ENCODE data around the gene ATP6V0D1.
A peak's percentile ranks its signal among the peaks of the same experiment; 100 is the strongest.

ATP6V0D1 gene

GRCh38 chr16:67480833-67481560, at the start of gene ATP6V0D1:
Gene ATP6V0D1, minus strand, starts transcription at chr16:67481157. Its CDS starts 71 bp downstream, at chr16:67481086.
- peaks cover 8% of the 10 kb centered on the region; the same call in 1 of the 2 replicates for H3K4me1 ChIP-seq (ENCODE audit: insufficient read depth, low read length)
- no peaks in the 10 kb centered on the region for H3K9me3 ChIP-seq (ENCODE audit: insufficient read depth, low read depth, low read length)
- H3K4me3 ChIP-seq (ENCODE audit: low read length): peak within 1 kb of the TSS; percentile 97
- peak within 1 kb of the TSS; percentile 13 for H3K27ac ChIP-seq (ENCODE audit: low read length)
- peaks cover 4% of the 10 kb centered on the region; the same call in 1 of the 2 replicates for H3K27me3 ChIP-seq (ENCODE audit: insufficient read depth, low read length)
- peak within 1 kb of the TSS; percentile 87 for H3K9ac ChIP-seq (ENCODE audit: low read depth, low read length)
- no peaks in the 10 kb centered on the region for H3K36me3 ChIP-seq (ENCODE audit: insufficient read depth, low read depth, low read length)

DNA sequence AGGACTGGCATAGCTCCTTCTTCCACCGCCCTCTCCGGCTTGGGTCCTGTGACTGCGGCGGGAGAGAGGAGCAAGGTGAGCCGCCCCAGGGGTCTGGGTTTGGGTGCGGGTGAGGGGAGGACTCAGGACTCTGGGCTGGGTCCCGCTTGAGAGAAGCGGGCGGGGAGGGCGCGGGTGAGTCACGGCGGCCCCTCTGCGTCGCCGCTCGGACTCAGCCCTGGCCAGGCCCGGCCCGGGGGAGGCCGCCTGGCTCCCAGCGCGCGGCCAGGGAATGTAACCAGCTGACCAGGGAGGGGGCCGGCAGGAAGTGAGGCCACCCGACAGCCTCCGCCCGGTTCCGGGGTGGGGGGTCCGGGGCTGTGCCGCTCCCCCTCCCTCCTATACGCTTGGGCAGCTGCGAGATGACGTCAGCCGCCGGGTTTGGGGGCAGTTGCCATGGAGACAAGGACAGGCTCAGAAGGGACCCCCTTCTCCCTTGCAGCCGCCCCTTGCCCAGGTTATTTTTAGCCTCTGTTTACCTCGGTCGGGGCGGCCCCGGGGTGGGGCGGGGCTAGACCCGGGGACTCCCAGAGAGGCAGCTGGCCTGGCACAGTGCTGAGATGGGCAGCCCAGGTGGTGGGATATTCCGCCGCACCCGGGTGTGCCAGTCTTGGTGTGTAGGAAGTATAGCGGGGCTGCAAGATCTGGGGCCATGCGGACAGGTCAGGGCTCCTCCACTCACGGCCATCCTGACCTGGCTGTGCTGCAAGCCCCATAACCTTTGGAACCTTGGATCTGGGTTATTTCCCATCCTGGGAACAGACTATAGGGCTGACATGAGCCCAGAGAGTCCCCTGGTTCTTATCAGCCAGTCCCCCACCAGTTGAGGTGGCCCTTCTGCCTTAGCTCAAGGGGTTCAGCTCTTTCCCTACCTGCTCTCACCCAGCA, 49.3 kb upstream of the ATP6V0D1 start:
- Histone ChIP-seq H3K9ac (ENCODE audit: low read depth, low read length) (no peak overlapping the region), H3K27me3 (ENCODE audit: insufficient read depth, low read length) (peaks cover 99% of the 10 kb centered on the region), H3K4me1 (ENCODE audit: insufficient read depth, low read length) (no peaks in the 10 kb centered on the region; the same call in none of the 2 replicates), H3K4me3 (ENCODE audit: low read length) (peak overlapping the region; percentile 66), H3K27ac (ENCODE audit: low read length) (no peak overlapping the region), H3K36me3 (ENCODE audit: insufficient read depth, low read depth, low read length) (no peaks in the 10 kb centered on the region), H3K9me3 (ENCODE audit: insufficient read depth, low read depth, low read length) (no peaks in the 10 kb centered on the region)

- H3K27me3 ChIP-seq (ENCODE audit: insufficient read depth, low read length): peaks cover 99% of the 10 kb centered on the region
- H3K9ac ChIP-seq (ENCODE audit: low read depth, low read length): peak overlapping the region; percentile 37; the same call in 1 of the 2 replicates
- peak overlapping the region; percentile 66 for H3K4me3 ChIP-seq (ENCODE audit: low read length)
- H3K4me1 ChIP-seq (ENCODE audit: insufficient read depth, low read length): no peaks in the 10 kb centered on the region; the same call in none of the 2 replicates
- no peaks in the 10 kb centered on the region for H3K9me3 ChIP-seq (ENCODE audit: insufficient read depth, low read depth, low read length)
- no peaks in the 10 kb centered on the region for H3K36me3 ChIP-seq (ENCODE audit: insufficient read depth, low read depth, low read length)
- H3K27ac ChIP-seq (ENCODE audit: low read length): no peak overlapping the region
Observed at GRCh38 chr16:67529582-67530012, 48.6 kb upstream of the ATP6V0D1 start.

DNA sequence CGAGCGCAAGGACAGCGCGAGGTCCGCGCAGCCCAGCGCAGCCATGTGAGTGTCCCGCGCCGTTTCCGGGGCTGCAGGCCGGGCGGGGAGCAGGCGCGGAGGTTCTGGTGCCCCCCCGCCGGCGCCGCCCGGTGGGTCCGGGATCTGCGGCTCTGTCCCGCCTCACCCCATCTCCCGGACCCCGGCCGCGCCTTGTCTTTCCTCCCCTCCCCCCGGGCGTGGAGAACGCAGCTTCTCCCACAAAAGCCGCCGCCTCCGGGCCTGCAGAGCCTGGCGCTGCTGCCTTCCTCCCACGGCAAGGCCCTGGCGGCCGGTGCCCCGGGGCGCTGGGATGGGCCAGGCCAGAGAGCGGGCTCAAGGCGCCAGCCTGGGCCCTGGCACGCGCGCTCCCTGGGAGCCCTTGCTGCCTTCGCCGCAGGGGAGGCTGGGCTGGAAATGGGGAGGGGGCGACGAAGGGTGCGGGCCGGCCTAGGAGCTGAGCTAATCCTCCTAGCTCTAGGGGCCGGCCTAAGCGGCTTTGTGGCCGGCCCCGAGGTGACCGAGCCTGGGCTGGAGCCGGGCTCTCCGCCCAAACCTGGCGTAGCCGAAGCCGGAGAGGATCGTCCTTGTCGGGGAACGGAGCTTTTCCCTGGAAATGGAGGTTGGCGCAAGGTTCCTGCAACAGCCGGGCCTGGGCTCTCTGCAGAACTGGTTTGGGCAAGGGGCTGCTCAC, 48.1 kb upstream of the ATP6V0D1 start:
- peaks cover 99% of the 10 kb centered on the region for H3K27me3 ChIP-seq (ENCODE audit: insufficient read depth, low read length)
- H3K36me3 ChIP-seq (ENCODE audit: insufficient read depth, low read depth, low read length): no peaks in the 10 kb centered on the region
- peak overlapping the region; percentile 37; the same call in 1 of the 2 replicates for H3K9ac ChIP-seq (ENCODE audit: low read depth, low read length)
- H3K27ac ChIP-seq (ENCODE audit: low read length): no peak overlapping the region
- peak overlapping the region; percentile 66 for H3K4me3 ChIP-seq (ENCODE audit: low read length)
- no peaks in the 10 kb centered on the region for H3K9me3 ChIP-seq (ENCODE audit: insufficient read depth, low read depth, low read length)
- no peaks in the 10 kb centered on the region; the same call in none of the 2 replicates for H3K4me1 ChIP-seq (ENCODE audit: insufficient read depth, low read length)

DNA sequence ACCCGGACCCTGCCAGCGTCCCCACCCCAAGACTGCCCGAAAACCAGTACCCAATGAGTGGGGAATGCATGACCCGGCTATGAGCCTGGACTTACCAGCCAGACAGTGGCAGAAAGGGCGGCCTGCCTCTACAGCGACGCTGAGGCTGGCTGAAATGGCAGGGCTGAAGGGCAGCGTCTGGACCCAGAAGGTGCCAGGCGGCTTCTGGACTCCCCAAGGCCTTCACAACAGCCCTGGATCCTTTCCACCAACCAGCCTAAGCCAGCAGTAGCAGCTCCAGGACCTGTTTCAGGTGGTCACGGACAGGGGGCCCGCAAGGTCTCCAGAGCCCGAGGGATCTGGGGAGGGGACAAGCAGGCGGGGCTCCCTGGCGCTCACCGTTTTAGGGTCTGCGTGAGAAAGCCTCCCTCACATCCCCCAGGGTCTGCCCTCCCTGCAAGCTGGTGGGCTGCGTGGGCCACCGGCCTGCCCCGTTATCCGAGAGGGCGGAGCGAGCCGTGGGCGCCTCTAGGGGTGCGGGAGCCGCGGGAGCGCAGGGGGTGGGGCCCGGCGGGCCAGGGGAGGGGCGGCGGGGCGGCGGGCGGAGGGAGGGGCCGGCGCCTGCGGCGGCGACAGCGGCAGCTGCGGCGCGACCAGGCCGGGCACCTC, 47.4 kb upstream of the ATP6V0D1 start, which contains the start of gene RIPOR1:
TSS of gene RIPOR1 (plus strand) at position 608 of the 648 bp plus-strand sequence. CDS start 9,618 bp downstream, outside the sequence.
- H3K27me3 ChIP-seq (ENCODE audit: insufficient read depth, low read length): peaks cover 99% of the 10 kb centered on the region
- H3K36me3 ChIP-seq (ENCODE audit: insufficient read depth, low read depth, low read length): no peaks in the 10 kb centered on the region
- peak within 1 kb of the TSS; percentile 37; the same call in 1 of the 2 replicates for H3K9ac ChIP-seq (ENCODE audit: low read depth, low read length)
- H3K9me3 ChIP-seq (ENCODE audit: insufficient read depth, low read depth, low read length): no peaks in the 10 kb centered on the region
- H3K27ac ChIP-seq (ENCODE audit: low read length): no peak within 1 kb of the TSS
- H3K4me1 ChIP-seq (ENCODE audit: insufficient read depth, low read length): no peaks in the 10 kb centered on the region; the same call in none of the 2 replicates
- peak within 1 kb of the TSS; percentile 66 for H3K4me3 ChIP-seq (ENCODE audit: low read length)

GRCh38 chr16:67526149-67526791, 45.3 kb upstream of the ATP6V0D1 start:
- Histone ChIP-seq H3K36me3 (ENCODE audit: insufficient read depth, low read depth, low read length) (no peaks in the 10 kb centered on the region), H3K27ac (ENCODE audit: low read length) (no peak overlapping the region), H3K9me3 (ENCODE audit: insufficient read depth, low read depth, low read length) (no peaks in the 10 kb centered on the region), H3K27me3 (ENCODE audit: insufficient read depth, low read length) (peaks cover 94% of the 10 kb centered on the region), H3K4me1 (ENCODE audit: insufficient read depth, low read length) (no peaks in the 10 kb centered on the region; the same call in none of the 2 replicates), H3K4me3 (ENCODE audit: low read length) (no peak overlapping the region), H3K9ac (ENCODE audit: low read depth, low read length) (no peak overlapping the region; the same call in 1 of the 2 replicates)

DNA sequence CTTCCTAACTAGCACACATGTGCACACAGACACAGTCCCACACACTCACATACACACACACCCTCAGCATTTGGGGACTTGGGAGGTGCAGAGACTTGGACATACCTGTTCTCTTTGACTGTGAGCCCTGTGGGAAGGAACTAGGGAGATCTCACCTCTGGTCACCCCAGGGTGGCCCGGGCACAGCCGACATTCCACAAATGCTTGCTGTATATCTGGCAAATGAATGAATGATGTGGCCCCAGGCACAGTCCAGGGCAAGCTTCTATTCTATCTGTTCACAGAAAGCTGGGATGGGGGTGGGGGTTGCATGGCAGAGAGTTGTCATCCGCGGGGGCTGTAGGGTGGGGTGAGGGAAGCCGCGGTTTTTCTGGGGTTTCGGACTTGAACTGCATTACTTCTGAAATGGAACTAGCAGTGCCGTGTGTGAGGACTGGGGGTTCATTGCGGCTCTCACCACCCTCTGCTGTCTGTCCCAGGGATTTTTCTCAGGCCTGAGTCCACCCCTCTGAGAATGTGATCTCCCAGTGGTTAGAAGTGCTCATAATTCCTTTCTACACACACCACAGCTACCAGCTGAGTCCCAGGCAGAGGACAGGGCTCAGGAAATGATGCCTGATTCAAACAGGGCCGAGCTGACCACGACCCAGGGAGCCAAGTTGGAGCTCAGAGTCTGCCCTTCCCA, 44.4 kb upstream of the ATP6V0D1 start:
- Histone ChIP-seq H3K36me3 (ENCODE audit: insufficient read depth, low read depth, low read length) (no peaks in the 10 kb centered on the region), H3K9ac (ENCODE audit: low read depth, low read length) (no peak overlapping the region), H3K9me3 (ENCODE audit: insufficient read depth, low read depth, low read length) (no peaks in the 10 kb centered on the region), H3K27me3 (ENCODE audit: insufficient read depth, low read length) (peaks cover 85% of the 10 kb centered on the region), H3K27ac (ENCODE audit: low read length) (no peak overlapping the region), H3K4me3 (ENCODE audit: low read length) (no peak overlapping the region), H3K4me1 (ENCODE audit: insufficient read depth, low read length) (no peaks in the 10 kb centered on the region; the same call in none of the 2 replicates)

GRCh38 chr16:67521095-67521804, 40.3 kb upstream of the ATP6V0D1 start:
- peak overlapping the region; percentile 56; the same call in 1 of the 2 replicates for H3K9ac ChIP-seq (ENCODE audit: low read depth, low read length)
- H3K4me3 ChIP-seq (ENCODE audit: low read length): peak overlapping the region; percentile 60
- H3K9me3 ChIP-seq (ENCODE audit: insufficient read depth, low read depth, low read length): no peaks in the 10 kb centered on the region
- H3K4me1 ChIP-seq (ENCODE audit: insufficient read depth, low read length): no peaks in the 10 kb centered on the region
- peaks cover 70% of the 10 kb centered on the region for H3K27me3 ChIP-seq (ENCODE audit: insufficient read depth, low read length)
- no peak overlapping the region for H3K27ac ChIP-seq (ENCODE audit: low read length)
- no peaks in the 10 kb centered on the region for H3K36me3 ChIP-seq (ENCODE audit: insufficient read depth, low read depth, low read length)

DNA sequence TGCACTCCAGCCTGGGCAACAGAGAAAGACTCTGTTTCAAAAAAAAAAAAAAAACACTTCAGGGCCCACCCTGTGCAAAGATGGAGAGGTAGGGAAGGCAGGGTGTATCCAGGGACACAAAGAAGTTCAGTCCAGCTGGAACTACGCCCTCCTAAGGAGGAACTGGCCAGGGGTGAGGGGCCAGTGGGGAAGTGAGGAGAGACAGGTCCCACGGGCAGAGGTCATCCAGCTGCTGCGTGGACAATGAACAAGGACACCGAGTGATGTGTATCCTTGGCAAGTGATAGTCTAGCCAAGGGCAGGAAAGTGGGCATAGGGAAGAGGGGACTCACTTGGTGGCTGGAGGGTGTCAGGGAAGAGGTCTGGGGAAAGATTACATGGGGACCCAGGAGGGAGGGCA, 38.3 kb upstream of the ATP6V0D1 start:
- no peaks in the 10 kb centered on the region for H3K9me3 ChIP-seq (ENCODE audit: insufficient read depth, low read depth, low read length)
- H3K27ac ChIP-seq (ENCODE audit: low read length): no peak overlapping the region
- no peak overlapping the region for H3K9ac ChIP-seq (ENCODE audit: low read depth, low read length)
- peaks cover 58% of the 10 kb centered on the region for H3K27me3 ChIP-seq (ENCODE audit: insufficient read depth, low read length)
- no peak overlapping the region for H3K4me3 ChIP-seq (ENCODE audit: low read length)
- no peaks in the 10 kb centered on the region for H3K36me3 ChIP-seq (ENCODE audit: insufficient read depth, low read depth, low read length)
- H3K4me1 ChIP-seq (ENCODE audit: insufficient read depth, low read length): no peaks in the 10 kb centered on the region

Data from iPS-20b (cell line).